Measurements from ENCODE around the gene ARSD. TPM values are rescaled to one million over a fixed set of nuclear protein-coding genes. Genes with fewer than 3 reads are reported as not detected.
"Not testable (repeated sequence)": the region's sequence is repeated elsewhere in the genome, so short reads cannot be mapped to it uniquely, and the experiment has no call there.

Gene ARSD
- total RNA-seq, 4 donors from 2014 or later, result 1.5 to 2.8 (median 2.1) TPM

GRCh38 chrX:2931155-2931554 is 2.0 kb upstream of the ARSD start:
- no peak for ATAC-seq
- Histone ChIP-seq H3K36me3 (no peaks in the 10 kb centered on the region), H3K4me3 (no peak overlapping the region), H3K4me1 (no peaks in the 10 kb centered on the region), H3K27ac (no peak overlapping the region), H3K27me3 (peaks cover 0 to 10% (median 0%) of the 10 kb centered on the region in 3 donors), H3K9me3 (no peaks in the 10 kb centered on the region)
- intact Hi-C loops (cut with DNase I; ENCODE audit: low total_unique reads), result no loop called here
- in situ Hi-C loops (cut with MboI; ENCODE audit: low sequenced_read_pairs in 4 of 4), result no loop called here
- no peak for DNase-seq
- TF ChIP-seq, protein P1, sequence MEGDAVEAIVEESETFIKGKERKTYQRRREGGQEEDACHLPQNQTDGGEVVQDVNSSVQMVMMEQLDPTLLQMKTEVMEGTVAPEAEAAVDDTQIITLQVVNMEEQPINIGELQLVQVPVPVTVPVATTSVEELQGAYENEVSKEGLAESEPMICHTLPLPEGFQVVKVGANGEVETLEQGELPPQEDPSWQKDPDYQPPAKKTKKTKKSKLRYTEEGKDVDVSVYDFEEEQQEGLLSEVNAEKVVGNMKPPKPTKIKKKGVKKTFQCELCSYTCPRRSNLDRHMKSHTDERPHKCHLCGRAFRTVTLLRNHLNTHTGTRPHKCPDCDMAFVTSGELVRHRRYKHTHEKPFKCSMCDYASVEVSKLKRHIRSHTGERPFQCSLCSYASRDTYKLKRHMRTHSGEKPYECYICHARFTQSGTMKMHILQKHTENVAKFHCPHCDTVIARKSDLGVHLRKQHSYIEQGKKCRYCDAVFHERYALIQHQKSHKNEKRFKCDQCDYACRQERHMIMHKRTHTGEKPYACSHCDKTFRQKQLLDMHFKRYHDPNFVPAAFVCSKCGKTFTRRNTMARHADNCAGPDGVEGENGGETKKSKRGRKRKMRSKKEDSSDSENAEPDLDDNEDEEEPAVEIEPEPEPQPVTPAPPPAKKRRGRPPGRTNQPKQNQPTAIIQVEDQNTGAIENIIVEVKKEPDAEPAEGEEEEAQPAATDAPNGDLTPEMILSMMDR (IDR thresholded peaks at IDR 0.05 in 4 of 5, conservative IDR thresholded peaks at IDR 0.05 in 1 of 5), result no peak
- no peak for TF ChIP-seq POLR2A (IDR thresholded peaks at IDR 0.05)

GRCh38 chrX:2928191-2928582 is 952 bp downstream of the ARSD start:
- intact Hi-C loops (cut with DNase I; ENCODE audit: low total_unique reads), result no loop called here
- H3K4me3 ChIP-seq, result peak overlapping the region in 3 of 4 donors; percentile 52 to 63 (median 60)

GRCh38 chrX:2926664-2927275 is 2.4 kb downstream of the ARSD start:
- no peak for ATAC-seq

More at GRCh38 chrX:2928191-2928582, 952 bp downstream of the ARSD start:
- Histone ChIP-seq H3K27me3 (peaks cover 0 to 10% (median 0%) of the 10 kb centered on the region in 3 donors), H3K27ac (peak overlapping the region; percentile 52 to 81 (median 77)), H3K4me1 (no peaks in the 10 kb centered on the region), H3K36me3 (no peaks in the 10 kb centered on the region), H3K9me3 (no peaks in the 10 kb centered on the region)
- ATAC-seq, result no peak
- DNase-seq, result peak; percentile 2 to 12
- TF ChIP-seq POLR2A (IDR thresholded peaks at IDR 0.05), result no peak
- TF ChIP-seq, protein P1 (IDR thresholded peaks at IDR 0.05 in 4 of 5, conservative IDR thresholded peaks at IDR 0.05 in 1 of 5), result no peak
- in situ Hi-C loops (cut with MboI; ENCODE audit: low sequenced_read_pairs in 4 of 4), result no loop called here

DNA sequence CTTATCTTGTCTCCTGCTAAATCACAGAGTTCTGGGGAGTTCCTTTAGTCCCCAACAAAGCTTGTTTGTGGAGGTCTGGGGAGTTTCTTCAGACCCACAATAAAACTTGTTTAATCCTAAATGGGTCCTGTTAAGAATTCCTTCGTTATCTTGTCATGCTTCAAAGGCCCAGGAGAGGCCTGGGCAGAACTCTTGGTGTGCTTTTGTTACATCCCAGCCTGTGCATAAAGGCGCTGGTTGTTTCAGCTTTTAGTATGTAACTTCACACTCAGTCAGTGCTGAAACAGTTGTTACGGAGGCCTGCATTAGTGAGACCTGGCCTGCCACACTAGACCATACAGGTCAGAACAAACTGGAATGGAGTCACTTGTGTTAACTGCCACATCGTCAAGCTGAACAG is 2.9 kb downstream of the ARSD start:
- in situ Hi-C loops (cut with MboI; ENCODE audit: low sequenced_read_pairs in 4 of 4); ATAC-seq: not testable (repeated sequence)

More at GRCh38 chrX:2926664-2927275, 2.4 kb downstream of the ARSD start:
- in situ Hi-C loops (cut with MboI; ENCODE audit: low sequenced_read_pairs in 4 of 4), result no loop called here
- TF ChIP-seq POLR2A (IDR thresholded peaks at IDR 0.05), result no peak
- TF ChIP-seq, protein P1 (IDR thresholded peaks at IDR 0.05 in 4 of 5, conservative IDR thresholded peaks at IDR 0.05 in 1 of 5), result no peak
- H3K9me3 ChIP-seq, result no peaks in the 10 kb centered on the region
- no peak overlapping the region for H3K4me3 ChIP-seq
- no peaks in the 10 kb centered on the region for H3K36me3 ChIP-seq
- DNase-seq, result no peak
- H3K27ac ChIP-seq, result no peak overlapping the region
- H3K27me3 ChIP-seq, result peaks cover 0 to 10% (median 0%) of the 10 kb centered on the region in 3 donors
- intact Hi-C loops (cut with DNase I; ENCODE audit: low total_unique reads), result no loop called here
- no peaks in the 10 kb centered on the region for H3K4me1 ChIP-seq

GRCh38 chrX:2924151-2924550 is 5.0 kb downstream of the ARSD start:
- in situ Hi-C loops (cut with MboI; ENCODE audit: low sequenced_read_pairs in 4 of 4), result no loop called here
- DNase-seq (no peak), ATAC-seq (no peak)
- intact Hi-C loops (cut with DNase I; ENCODE audit: low total_unique reads), result no loop called here
- Histone ChIP-seq H3K4me1 (no peaks in the 10 kb centered on the region), H3K4me3 (no peak overlapping the region), H3K9me3 (no peaks in the 10 kb centered on the region), H3K27ac (no peak overlapping the region), H3K27me3 (peaks cover 0 to 3% (median 0%) of the 10 kb centered on the region in 3 donors), H3K36me3 (no peaks in the 10 kb centered on the region)
- TF ChIP-seq POLR2A (IDR thresholded peaks at IDR 0.05), result no peak
- TF ChIP-seq, protein P1 (IDR thresholded peaks at IDR 0.05 in 4 of 5, conservative IDR thresholded peaks at IDR 0.05 in 1 of 5), result no peak

More for the DNA sequence above, 2.9 kb downstream of the ARSD start:
- H3K9me3 ChIP-seq; H3K4me1 ChIP-seq; H3K27ac ChIP-seq; intact Hi-C loops (cut with DNase I; ENCODE audit: low total_unique reads); H3K36me3 ChIP-seq; H3K4me3 ChIP-seq; DNase-seq; H3K27me3 ChIP-seq: not testable (repeated sequence)
